GM10248 (cell line): ENCODE results near the gene EPB41L4B.
"Not testable (repeated sequence)": the region's sequence is repeated elsewhere in the genome, so short reads cannot be mapped to it uniquely, and the experiment has no call there.

Source experiments
- CTCF ChIA-PET: fragments of 300-600 bp; sonication (Branson Sonifier 250); formaldehyde crosslinking; extraction: SDS; loops from one replicate; lab custom pipeline; 2021; ENCODE audit warnings: antibody characterized with exemption; lab: Yijun Ruan, JAX
- POLR2A ChIA-PET: fragments of 350-650 bp; sonication (Branson Sonifier 250); formaldehyde crosslinking; extraction: SDS; loops from one replicate; lab custom pipeline; 2020; ENCODE audit warnings: antibody characterized with exemption; lab: Yijun Ruan, JAX
- DNase-seq: peaks from one replicate; pipeline ENCODE4 v3.0.0; 2012; ENCODE audit errors: extremely low spot score
- CTCF ChIP-seq: IDR thresholded peaks from 2 replicates; pipeline ENCODE4 v1.5.1; 2012; ENCODE audit warnings: mild to moderate bottlenecking, low read depth; ENCODE audit errors: extremely low read depth, missing control alignments, control extremely low read depth

EPB41L4B gene

DNA sequence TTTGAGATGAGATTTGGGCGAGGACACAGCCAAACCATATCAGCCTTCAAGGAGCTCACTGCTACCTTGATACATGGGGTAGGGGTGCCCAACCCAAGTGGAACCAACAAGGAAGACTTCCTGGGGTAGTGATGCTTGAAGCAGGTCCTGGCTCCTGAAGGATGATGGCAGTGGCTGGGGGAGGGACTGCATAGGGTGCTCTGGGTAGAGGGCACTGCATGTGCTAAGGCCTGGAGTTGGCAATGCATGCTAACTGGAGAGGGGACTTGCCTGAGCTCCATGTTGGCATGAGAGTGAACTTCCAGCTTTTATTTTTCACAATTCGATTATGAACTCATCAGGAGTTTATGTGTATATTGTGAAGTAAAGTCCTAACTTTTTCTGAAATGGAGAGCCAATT, 95.2 kb downstream of the EPB41L4B start:
- no peak for TF ChIP-seq CTCF
- ChIA-PET CTCF (interaction anchor here (2.3 kb wide), 1 partner anchor 11 kb away, joined by 5 read pairs; no protein-coding TSS in a partner anchor), POLR2A (no interaction called here)
- no peak for DNase-seq

- ChIA-PET POLR2A (no interaction called here), CTCF (interaction anchor here (2.3 kb wide), 1 partner anchor 11 kb away, joined by 5 read pairs; no protein-coding TSS in a partner anchor)
- no peak for DNase-seq
- no peak for TF ChIP-seq CTCF
Observed at GRCh38 chr9:109224751-109225150, 96.1 kb downstream of the EPB41L4B start.

DNA sequence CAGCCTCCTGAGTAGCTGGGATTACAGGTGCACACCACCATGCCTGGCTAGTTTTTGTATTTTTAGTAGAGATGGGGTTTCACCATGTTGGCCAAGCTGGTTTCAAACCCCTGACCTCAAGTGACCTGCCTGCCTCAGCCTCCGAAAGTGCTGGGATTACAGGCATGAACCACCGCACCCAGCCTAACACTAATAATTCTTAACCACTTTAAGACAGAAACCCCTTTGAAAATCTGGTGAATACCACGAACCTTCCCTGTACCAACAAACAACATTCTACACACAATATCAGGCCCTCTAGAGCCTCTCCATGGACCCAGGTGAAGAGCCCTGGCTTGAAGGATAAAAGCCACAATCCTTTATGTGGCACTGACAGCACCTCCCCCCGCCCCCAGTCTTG, 102.6 kb downstream of the EPB41L4B start:
- POLR2A ChIA-PET, CTCF ChIA-PET, DNase-seq: not testable (repeated sequence)

GRCh38 chr9:109214414-109214813, 106.4 kb downstream of the EPB41L4B start:
- ChIA-PET CTCF (interaction anchor here (1.2 to 1.5 kb wide), 3 partner anchors 8 to 31 kb away, joined by 3 to 7 read pairs (median 4); no protein-coding TSS in a partner anchor), POLR2A (no interaction called here)
- DNase-seq = no peak
- no peak for TF ChIP-seq CTCF

DNA sequence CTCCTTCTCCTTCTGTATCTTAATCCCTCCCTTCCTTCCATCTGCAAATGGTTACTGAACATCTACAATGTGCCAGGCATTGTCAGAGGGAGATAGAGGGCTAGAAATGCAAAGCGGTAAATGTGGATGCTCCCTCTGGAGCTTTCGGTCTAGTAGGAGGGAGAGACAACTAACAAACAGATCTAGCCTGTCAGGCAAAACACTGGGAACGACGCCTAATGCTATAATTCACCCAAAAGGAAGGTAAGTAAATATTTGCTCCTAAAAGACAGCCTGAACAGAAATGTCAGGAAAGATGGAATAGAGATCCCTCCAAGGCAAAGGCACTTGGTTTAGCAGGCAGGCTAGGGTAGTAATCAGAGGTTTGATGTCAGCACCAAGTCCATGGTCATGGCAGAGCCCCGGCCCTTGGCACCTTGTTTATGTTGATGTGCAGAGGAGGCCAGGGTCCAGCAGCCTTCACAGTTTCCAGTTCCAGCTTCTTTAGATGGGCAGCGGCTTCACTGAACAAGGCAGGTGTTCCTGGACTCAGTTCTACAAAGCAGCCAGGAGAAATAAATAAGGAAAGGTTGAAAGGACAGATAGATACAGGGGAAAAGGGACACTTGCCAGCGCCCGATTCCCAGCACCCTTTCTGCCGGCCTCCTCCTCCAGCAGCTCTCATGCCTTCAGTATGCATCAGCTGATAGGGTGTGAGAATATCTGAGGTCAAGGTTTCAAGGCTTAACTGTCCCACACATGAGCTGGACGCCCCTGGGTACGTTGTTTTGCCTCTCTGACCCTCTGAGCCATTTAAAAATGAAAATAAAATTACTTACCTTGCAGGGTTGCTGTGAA, 107.4 kb downstream of the EPB41L4B start:
- CTCF ChIA-PET = no interaction called here

GRCh38 chr9:109212768-109213167, 108.1 kb downstream of the EPB41L4B start:
- ChIA-PET CTCF (no interaction called here), POLR2A (no interaction called here)
- DNase-seq = no peak
- no peak for TF ChIP-seq CTCF

More for the DNA sequence above, 107.4 kb downstream of the EPB41L4B start:
- no peak for TF ChIP-seq CTCF
- DNase-seq = no peak
- POLR2A ChIA-PET = no interaction called here

DNA sequence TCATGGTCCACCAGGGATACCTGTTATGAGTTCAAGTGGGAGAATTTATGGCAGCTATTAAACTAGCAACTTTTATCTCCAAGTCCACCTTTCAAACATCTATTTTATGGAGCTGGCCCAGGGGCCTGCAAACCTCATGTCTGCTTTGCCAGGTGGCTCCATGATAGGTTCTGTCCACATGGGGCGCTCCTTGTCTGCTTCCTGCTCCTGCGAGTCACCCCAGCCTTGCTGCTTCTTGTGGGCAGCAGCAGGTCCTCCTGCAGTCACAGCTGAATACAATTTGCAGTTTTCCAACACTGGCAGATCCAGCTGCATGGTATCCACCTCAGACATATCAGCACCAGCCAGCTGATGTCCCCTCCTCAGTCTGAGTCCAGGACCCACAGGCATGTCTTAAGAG, 114.2 kb downstream of the EPB41L4B start:
- TF ChIP-seq CTCF = no peak
- ChIA-PET POLR2A (no interaction called here), CTCF (interaction anchor here (1.7 kb wide), 1 partner anchor 8 kb away, joined by 4 read pairs; no protein-coding TSS in a partner anchor)

More for the DNA sequence above, 114.2 kb downstream of the EPB41L4B start:
- no peak for DNase-seq
